Testis (tissue), 2 donors: ENCODE measurements around the gene STXBP6.

Experiments used
- CTCF ChIP-seq, 3 experiments: fragments of 450-650 bp in 2 of 3; fragments of 200-600 bp in 1 of 3; sonication (generic) in 1 of 3; IDR thresholded peaks; one replicate each; pipeline ENCODE4 v1.5.1; 2016 to 2019; ENCODE audit warnings: antibody characterized with exemption in 3 of 3, mild to moderate bottlenecking in 2 of 3, moderate library complexity in 1 of 3
- POLR2A ChIP-seq: fragments of 450-650 bp; IDR thresholded peaks from one replicate; pipeline ENCODE4 v1.6.1; 2017; ENCODE audit warnings: antibody characterized with exemption, mild to moderate bottlenecking, moderate library complexity

GRCh38 chr14:24900269-24901100 is 149.5 kb downstream of the STXBP6 start:
- TF ChIP-seq CTCF (IDR thresholded peaks at IDR 0.05) (no peak), POLR2A (no peak)
